HepG2 (cell line): ENCODE measurements around the gene PIANP. TPM values are rescaled to one million over a fixed set of nuclear protein-coding genes. Genes with fewer than 3 reads are reported as not detected.

Experiments used
- FOXA1 ChIP-seq, 2 experiments: fragments of 450-650 bp in 1 of 2; sonication (generic) in 1 of 2; formaldehyde crosslinking in 1 of 2; IDR thresholded peaks; 2 replicates each; pipeline versions ENCODE4 v1.4.0 to v1.6.1; 2016 to 2020; ENCODE audit warnings: missing genetic modification reagents in 1 of 2
- ISL2 ChIP-seq: sonication (generic); formaldehyde crosslinking; IDR thresholded peaks from 2 replicates; pipeline ENCODE4 v1.5.0; 2020; ENCODE audit warnings: missing genetic modification reagents
- KAT2B ChIP-seq: fragments of 150-350 bp; IDR thresholded peaks from 2 replicates; pipeline ENCODE4 v1.6.1; 2014; ENCODE audit warnings: low read depth, low read length, borderline replicate concordance
- MBNL3 ChIP-seq: fragments of 250-450 bp; sonication (Bioruptor Pico); conservative IDR thresholded peaks from 2 replicates; pipeline ENCODE4 v1.8.0; 2022; ENCODE audit warnings: mild to moderate bottlenecking, inconsistent platforms
- MEIS1 ChIP-seq: sonication (generic); formaldehyde crosslinking; IDR thresholded peaks from 2 replicates; pipeline ENCODE4 v1.9.0; 2021; ENCODE audit warnings: mild to moderate bottlenecking, missing genetic modification reagents, moderate library complexity, borderline replicate concordance
- NPAS2 ChIP-seq: sonication (generic); formaldehyde crosslinking; IDR thresholded peaks from 2 replicates; pipeline ENCODE4 v1.8.0; 2022; ENCODE audit warnings: mild to moderate bottlenecking, missing genetic modification reagents, borderline replicate concordance
- SP5 ChIP-seq: IDR thresholded peaks from 2 replicates; pipeline ENCODE4 v1.6.1; 2016; ENCODE audit warnings: low read depth, borderline replicate concordance
- ZNF639 ChIP-seq: conservative IDR thresholded peaks from 2 replicates; pipeline ENCODE4 v1.6.1; 2018; ENCODE audit warnings: missing genetic modification reagents
- ZNF672 ChIP-seq: sonication (generic); formaldehyde crosslinking; IDR thresholded peaks from 2 replicates; pipeline ENCODE4 v1.8.1; 2022; ENCODE audit warnings: missing genetic modification reagents
- polyA plus RNA-seq, 8 experiments: library from polyadenylated mRNA; depleted of rRNA in 3 of 8; stranded (reverse) in 7 of 8; unstranded in 1 of 8; fragments of >200 nt; fragmentation: Illumina TruSeq in 4 of 8; extraction: Trizol in 4 of 8; gene quantifications; 2 replicates each; pipeline versions ENCODE4 v1.2.1 to v1.2.3, GENCODE V29; 2011 to 2016; ENCODE audit warnings: low read depth in 4 of 8, missing spikeins in 1 of 8, mixed read lengths in 1 of 8; ENCODE audit not compliant: insufficient read depth in 1 of 8
- total RNA-seq, 5 experiments: library from RNA; depleted of rRNA; stranded (reverse); fragments of >200 nt; fragmentation: Illumina TruSeq; extraction: Trizol; gene quantifications; 2 replicates each; pipeline ENCODE4 v1.2.3, GENCODE V29; 2016; ENCODE audit warnings: low read depth in 1 of 5
- TF ChIP-seq, protein P1 (sequence below): sonication (generic); formaldehyde crosslinking; IDR thresholded peaks from 2 replicates; pipeline ENCODE4 v1.4.0; 2020; ENCODE audit warnings: mild to moderate bottlenecking, missing genetic modification reagents, borderline replicate concordance
- TF ChIP-seq, protein P2 (sequence below): IDR thresholded peaks from 2 replicates; pipeline ENCODE4 v1.6.1; 2016; ENCODE audit warnings: low read depth, borderline replicate concordance
- TF ChIP-seq, protein P3 (sequence below): sonication (generic); formaldehyde crosslinking; IDR thresholded peaks from 2 replicates; pipeline ENCODE4 v1.4.0; 2020; ENCODE audit warnings: mild to moderate bottlenecking, missing genetic modification reagents
- TF ChIP-seq, protein P4 (sequence below): sonication (generic); formaldehyde crosslinking; IDR thresholded peaks from 2 replicates; pipeline ENCODE4 v1.5.0; 2020; ENCODE audit warnings: missing genetic modification reagents

PIANP gene
- total and polyA plus RNA-seq, 2 of the 13 experiments (the other 11 are each of a cell fraction or from before 2014, with no cell fraction given), result not detected

- TF ChIP-seq, protein P1, sequence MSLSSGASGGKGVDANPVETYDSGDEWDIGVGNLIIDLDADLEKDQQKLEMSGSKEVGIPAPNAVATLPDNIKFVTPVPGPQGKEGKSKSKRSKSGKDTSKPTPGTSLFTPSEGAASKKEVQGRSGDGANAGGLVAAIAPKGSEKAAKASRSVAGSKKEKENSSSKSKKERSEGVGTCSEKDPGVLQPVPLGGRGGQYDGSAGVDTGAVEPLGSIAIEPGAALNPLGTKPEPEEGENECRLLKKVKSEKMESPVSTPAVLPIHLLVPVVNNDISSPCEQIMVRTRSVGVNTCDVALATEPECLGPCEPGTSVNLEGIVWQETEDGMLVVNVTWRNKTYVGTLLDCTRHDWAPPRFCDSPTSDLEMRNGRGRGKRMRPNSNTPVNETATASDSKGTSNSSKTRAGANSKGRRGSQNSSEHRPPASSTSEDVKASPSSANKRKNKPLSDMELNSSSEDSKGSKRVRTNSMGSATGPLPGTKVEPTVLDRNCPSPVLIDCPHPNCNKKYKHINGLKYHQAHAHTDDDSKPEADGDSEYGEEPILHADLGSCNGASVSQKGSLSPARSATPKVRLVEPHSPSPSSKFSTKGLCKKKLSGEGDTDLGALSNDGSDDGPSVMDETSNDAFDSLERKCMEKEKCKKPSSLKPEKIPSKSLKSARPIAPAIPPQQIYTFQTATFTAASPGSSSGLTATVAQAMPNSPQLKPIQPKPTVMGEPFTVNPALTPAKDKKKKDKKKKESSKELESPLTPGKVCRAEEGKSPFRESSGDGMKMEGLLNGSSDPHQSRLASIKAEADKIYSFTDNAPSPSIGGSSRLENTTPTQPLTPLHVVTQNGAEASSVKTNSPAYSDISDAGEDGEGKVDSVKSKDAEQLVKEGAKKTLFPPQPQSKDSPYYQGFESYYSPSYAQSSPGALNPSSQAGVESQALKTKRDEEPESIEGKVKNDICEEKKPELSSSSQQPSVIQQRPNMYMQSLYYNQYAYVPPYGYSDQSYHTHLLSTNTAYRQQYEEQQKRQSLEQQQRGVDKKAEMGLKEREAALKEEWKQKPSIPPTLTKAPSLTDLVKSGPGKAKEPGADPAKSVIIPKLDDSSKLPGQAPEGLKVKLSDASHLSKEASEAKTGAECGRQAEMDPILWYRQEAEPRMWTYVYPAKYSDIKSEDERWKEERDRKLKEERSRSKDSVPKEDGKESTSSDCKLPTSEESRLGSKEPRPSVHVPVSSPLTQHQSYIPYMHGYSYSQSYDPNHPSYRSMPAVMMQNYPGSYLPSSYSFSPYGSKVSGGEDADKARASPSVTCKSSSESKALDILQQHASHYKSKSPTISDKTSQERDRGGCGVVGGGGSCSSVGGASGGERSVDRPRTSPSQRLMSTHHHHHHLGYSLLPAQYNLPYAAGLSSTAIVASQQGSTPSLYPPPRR (CRISPR knock-in tag), result no peak
- TF ChIP-seq MBNL3 (CRISPR knock-in tag) (no peak), NPAS2 (CRISPR knock-in tag) (no peak), ISL2 (no peak), ZNF639 (no peak), MEIS1 (CRISPR knock-in tag) (peak; percentile 57; the same call in 1 of the 2 replicates), SP5 (CRISPR knock-in tag) (no peak), FOXA1 (IDR thresholded peaks at IDR 0.05) (no peak), FOXA1 (CRISPR knock-in tag; IDR thresholded peaks at IDR 0.05) (no peak), ZNF672 (CRISPR knock-in tag) (no peak), KAT2B (no peak)
- TF ChIP-seq, protein P2, sequence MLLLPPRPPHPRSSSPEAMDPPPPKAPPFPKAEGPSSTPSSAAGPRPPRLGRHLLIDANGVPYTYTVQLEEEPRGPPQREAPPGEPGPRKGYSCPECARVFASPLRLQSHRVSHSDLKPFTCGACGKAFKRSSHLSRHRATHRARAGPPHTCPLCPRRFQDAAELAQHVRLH (CRISPR knock-in tag), result no peak
- TF ChIP-seq, protein P3, sequence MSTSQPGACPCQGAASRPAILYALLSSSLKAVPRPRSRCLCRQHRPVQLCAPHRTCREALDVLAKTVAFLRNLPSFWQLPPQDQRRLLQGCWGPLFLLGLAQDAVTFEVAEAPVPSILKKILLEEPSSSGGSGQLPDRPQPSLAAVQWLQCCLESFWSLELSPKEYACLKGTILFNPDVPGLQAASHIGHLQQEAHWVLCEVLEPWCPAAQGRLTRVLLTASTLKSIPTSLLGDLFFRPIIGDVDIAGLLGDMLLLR (CRISPR knock-in tag), result 0 out of 2 replicates have a peak, but pooled peaks have one; percentile 27
- TF ChIP-seq, protein P4, sequence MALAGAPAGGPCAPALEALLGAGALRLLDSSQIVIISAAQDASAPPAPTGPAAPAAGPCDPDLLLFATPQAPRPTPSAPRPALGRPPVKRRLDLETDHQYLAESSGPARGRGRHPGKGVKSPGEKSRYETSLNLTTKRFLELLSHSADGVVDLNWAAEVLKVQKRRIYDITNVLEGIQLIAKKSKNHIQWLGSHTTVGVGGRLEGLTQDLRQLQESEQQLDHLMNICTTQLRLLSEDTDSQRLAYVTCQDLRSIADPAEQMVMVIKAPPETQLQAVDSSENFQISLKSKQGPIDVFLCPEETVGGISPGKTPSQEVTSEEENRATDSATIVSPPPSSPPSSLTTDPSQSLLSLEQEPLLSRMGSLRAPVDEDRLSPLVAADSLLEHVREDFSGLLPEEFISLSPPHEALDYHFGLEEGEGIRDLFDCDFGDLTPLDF (CRISPR knock-in tag), result no peak
These were observed 12.0 kb downstream of the PIANP start (continued) for GRCh38 chr12:6688543-6688998.
